DOHH2 (cell line): Measurements from ENCODE around the gene SVIL.

ENCODE experiments used
- EZH2phosphoT487 ChIP-seq: fragments of 200-600 bp; sonication (generic); IDR thresholded peaks from 2 replicates; pipeline ENCODE4 v1.6.1; 2017; ENCODE audit warnings: borderline replicate concordance, mild to moderate bottlenecking, antibody characterized with exemption, low read length, moderate library complexity, mixed read lengths
- TF ChIP-seq, protein P1 (sequence below): fragments of 200-600 bp; sonication (generic); IDR thresholded peaks from one replicate; pipeline ENCODE4 v1.5.1; 2014; ENCODE audit warnings: antibody characterized with exemption, mild to moderate bottlenecking, low read depth, low read length; ENCODE audit not compliant: poor library complexity, severe bottlenecking

DNA sequence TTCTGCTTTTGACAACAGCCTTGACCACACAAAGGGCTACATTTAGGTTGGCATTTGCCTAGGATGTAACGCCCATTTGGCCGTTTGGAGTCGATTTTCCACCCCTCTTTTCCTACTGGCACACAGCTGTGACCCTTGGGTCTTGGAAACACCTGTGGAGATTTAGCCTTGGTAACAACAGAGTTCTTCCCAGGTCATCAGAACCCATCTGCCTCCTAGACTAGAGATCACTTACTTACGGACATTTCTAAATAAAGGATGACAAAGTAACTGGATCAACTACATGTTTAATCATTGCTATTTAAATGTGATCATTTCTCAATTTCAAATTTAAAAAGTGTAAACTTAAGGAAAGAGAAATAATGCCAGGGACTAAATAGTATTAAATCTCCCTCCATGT, 42.0 kb upstream of the SVIL start:
- no peak for TF ChIP-seq EZH2phosphoT487
- TF ChIP-seq, protein P1, sequence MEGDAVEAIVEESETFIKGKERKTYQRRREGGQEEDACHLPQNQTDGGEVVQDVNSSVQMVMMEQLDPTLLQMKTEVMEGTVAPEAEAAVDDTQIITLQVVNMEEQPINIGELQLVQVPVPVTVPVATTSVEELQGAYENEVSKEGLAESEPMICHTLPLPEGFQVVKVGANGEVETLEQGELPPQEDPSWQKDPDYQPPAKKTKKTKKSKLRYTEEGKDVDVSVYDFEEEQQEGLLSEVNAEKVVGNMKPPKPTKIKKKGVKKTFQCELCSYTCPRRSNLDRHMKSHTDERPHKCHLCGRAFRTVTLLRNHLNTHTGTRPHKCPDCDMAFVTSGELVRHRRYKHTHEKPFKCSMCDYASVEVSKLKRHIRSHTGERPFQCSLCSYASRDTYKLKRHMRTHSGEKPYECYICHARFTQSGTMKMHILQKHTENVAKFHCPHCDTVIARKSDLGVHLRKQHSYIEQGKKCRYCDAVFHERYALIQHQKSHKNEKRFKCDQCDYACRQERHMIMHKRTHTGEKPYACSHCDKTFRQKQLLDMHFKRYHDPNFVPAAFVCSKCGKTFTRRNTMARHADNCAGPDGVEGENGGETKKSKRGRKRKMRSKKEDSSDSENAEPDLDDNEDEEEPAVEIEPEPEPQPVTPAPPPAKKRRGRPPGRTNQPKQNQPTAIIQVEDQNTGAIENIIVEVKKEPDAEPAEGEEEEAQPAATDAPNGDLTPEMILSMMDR, result no peak
